GM12873 (cell line): ENCODE results near the gene HOXA9.

Experiments
- CTCF ChIP-seq: IDR thresholded peaks from 2 replicates; pipeline ENCODE4 v1.5.1; 2012; ENCODE audit warnings: low read depth, mild to moderate bottlenecking, moderate library complexity, low read length, control low read depth; ENCODE audit not compliant: insufficient read depth; ENCODE audit errors: missing control alignments

Gene HOXA9

GRCh38 chr7:27144781-27145164 lies 20.6 kb downstream of the HOXA9 start:
- TF ChIP-seq CTCF: no peak

GRCh38 chr7:27143950-27144780 lies 21.2 kb downstream of the HOXA9 start:
- no peak for TF ChIP-seq CTCF

GRCh38 chr7:27143023-27143949 lies 22.1 kb downstream of the HOXA9 start, which contains the start of gene HOXA5:
Gene HOXA5 (minus strand): TSS chr7:27143681. CDS start chr7:27143607, 74 bp downstream.
- no peak for TF ChIP-seq CTCF

GRCh38 chr7:27142580-27143022 lies 22.7 kb downstream of the HOXA9 start:
- TF ChIP-seq CTCF: no peak

GRCh38 chr7:27141923-27142579 lies 23.3 kb downstream of the HOXA9 start:
- no peak for TF ChIP-seq CTCF

GRCh38 chr7:27141137-27141922 lies 24.0 kb downstream of the HOXA9 start:
- TF ChIP-seq CTCF: no peak
